ENCODE results near the gene MERTK.

The MERTK gene

DNA sequence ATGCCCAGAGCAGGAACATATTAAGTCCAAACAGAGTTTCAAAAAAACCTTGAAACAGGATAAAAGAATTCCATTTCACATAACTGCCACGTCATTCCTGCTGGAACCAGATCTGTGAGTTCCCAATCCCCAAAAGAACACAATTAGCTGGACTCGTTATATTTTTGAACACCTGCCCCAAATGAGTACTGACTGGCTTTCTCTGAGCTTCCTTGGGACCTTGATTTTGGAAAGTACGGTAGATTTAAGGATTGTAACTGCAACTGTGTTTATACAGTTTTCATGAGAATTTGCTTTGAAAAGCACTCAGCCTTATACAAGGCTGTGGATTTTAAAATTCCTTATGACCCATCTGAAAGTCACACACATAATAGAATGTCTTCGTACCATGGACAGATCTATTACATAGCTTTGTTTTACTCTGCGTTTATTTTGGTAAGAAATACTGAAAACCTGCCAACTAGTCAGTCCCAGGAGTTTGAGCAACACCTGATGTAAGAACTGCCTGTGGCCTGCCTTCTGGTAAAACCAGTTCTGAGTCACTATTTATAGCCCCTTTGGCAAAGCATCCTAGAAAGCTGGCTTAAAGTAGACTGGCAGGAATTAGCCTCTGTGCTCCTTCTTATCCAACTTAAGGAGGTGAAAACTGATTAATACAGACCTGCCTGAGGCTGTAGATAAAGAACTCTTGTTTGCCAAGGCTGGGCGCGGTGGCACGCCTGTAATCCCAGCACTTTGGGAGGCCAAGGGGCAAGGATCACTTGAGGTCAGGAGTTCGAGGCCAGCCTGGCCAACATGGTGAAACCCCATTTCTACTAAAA lies 48.1 kb downstream of the MERTK start:
- peak; percentile 92 for DNase-seq (ENCODE audit: low read depth)
- no peak overlapping the region for H3K4me3 ChIP-seq (ENCODE audit: control insufficient read depth, low read depth, low read length)
- TF ChIP-seq, protein P1, sequence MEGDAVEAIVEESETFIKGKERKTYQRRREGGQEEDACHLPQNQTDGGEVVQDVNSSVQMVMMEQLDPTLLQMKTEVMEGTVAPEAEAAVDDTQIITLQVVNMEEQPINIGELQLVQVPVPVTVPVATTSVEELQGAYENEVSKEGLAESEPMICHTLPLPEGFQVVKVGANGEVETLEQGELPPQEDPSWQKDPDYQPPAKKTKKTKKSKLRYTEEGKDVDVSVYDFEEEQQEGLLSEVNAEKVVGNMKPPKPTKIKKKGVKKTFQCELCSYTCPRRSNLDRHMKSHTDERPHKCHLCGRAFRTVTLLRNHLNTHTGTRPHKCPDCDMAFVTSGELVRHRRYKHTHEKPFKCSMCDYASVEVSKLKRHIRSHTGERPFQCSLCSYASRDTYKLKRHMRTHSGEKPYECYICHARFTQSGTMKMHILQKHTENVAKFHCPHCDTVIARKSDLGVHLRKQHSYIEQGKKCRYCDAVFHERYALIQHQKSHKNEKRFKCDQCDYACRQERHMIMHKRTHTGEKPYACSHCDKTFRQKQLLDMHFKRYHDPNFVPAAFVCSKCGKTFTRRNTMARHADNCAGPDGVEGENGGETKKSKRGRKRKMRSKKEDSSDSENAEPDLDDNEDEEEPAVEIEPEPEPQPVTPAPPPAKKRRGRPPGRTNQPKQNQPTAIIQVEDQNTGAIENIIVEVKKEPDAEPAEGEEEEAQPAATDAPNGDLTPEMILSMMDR (IDR thresholded peaks at IDR 0.05; ENCODE audit: control insufficient read depth, insufficient read depth, low read depth, low read length, missing control alignments): no peak

DNA sequence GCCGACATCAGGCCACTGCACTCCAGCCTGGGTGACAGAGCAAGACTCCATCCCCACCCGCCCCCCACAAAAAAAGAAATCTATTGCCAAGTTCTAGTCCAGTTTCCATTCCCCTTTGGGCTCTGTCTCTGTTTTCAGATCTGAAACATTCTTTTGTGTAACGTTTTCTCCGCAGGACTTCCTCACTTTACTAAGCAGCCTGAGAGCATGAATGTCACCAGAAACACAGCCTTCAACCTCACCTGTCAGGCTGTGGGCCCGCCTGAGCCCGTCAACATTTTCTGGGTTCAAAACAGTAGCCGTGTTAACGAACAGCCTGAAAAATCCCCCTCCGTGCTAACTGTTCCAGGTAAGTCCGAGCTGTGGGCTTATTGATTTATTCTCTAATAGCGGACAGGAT lies 48.8 kb downstream of the MERTK start:
- DNase-seq (ENCODE audit: low read depth): no peak
- no peak overlapping the region for H3K4me3 ChIP-seq (ENCODE audit: control insufficient read depth, low read depth, low read length)
- TF ChIP-seq, protein P1 (IDR thresholded peaks at IDR 0.05; ENCODE audit: control insufficient read depth, insufficient read depth, low read depth, low read length, missing control alignments): no peak

DNA sequence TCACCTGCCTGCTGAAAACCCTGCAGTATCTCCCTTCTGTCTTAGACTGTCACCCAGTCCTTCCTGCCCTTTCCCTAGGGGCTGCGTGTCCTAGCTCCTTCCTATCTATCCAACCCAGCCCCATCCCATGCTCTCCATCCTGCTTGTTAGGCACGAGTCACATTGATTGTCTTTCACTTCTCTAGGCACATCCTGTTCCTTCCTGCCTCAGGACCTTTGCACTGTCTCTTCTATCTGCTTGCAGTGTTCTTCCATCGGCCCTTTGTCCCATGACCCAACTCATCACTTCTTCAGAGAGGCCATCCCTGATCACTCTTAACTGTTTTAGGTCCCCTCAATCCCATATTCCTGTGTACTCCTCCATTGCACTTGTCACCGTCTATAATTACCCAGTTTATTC lies 50.4 kb downstream of the MERTK start:
- no peak for DNase-seq (ENCODE audit: low read depth)
- TF ChIP-seq, protein P1 (IDR thresholded peaks at IDR 0.05; ENCODE audit: control insufficient read depth, insufficient read depth, low read depth, low read length, missing control alignments): no peak
- H3K4me3 ChIP-seq (ENCODE audit: control insufficient read depth, low read depth, low read length): no peak overlapping the region

GRCh38 chr2:111950236-111950635 lies 51.8 kb downstream of the MERTK start:
- DNase-seq (ENCODE audit: low read depth): no peak
- H3K4me3 ChIP-seq (ENCODE audit: control insufficient read depth, low read depth, low read length): no peak overlapping the region
- TF ChIP-seq, protein P1 (IDR thresholded peaks at IDR 0.05; ENCODE audit: control insufficient read depth, insufficient read depth, low read depth, low read length, missing control alignments): no peak

- TF ChIP-seq, protein P1 (IDR thresholded peaks at IDR 0.05; ENCODE audit: control insufficient read depth, insufficient read depth, low read depth, low read length, missing control alignments): no peak
- DNase-seq (ENCODE audit: low read depth): no peak
- H3K4me3 ChIP-seq (ENCODE audit: control insufficient read depth, low read depth, low read length): no peak overlapping the region
Measured at GRCh38 chr2:111951486-111951885, 53.1 kb downstream of the MERTK start.

- no peak for DNase-seq (ENCODE audit: low read depth)
- TF ChIP-seq, protein P1 (IDR thresholded peaks at IDR 0.05; ENCODE audit: control insufficient read depth, insufficient read depth, low read depth, low read length, missing control alignments): no peak
- H3K4me3 ChIP-seq (ENCODE audit: control insufficient read depth, low read depth, low read length): no peak overlapping the region
Measured at GRCh38 chr2:111952871-111953452, 54.6 kb downstream of the MERTK start.

All from AG09309 (cell line).